Adrenal gland (tissue), 12 donors: ENCODE data around the gene SIGLEC12. TPM values are rescaled to one million over a fixed set of nuclear protein-coding genes. Genes with fewer than 3 reads are reported as not detected.

Source experiments
- DNase-seq, 7 donors: peaks; one replicate each; pipeline ENCODE4 v3.0.0-alpha.2; 2019 to 2020
- H3K27ac ChIP-seq, 5 donors: fragments of 200-600 bp; sonication (generic) in 4 of 5; 1 replicate in 3 of 5; 2 replicates in 2 of 5; pipeline versions ENCODE4 v1.5.1 to v1.8.0; 2016 to 2020; ENCODE audit warnings: mild to moderate bottlenecking in 1 of 5
- H3K27me3 ChIP-seq: fragments of 200-600 bp; 2 replicates; pipeline ENCODE4 v1.8.0; 2021
- H3K36me3 ChIP-seq, 2 donors: fragments of 200-600 bp; replicated peaks in 1 of 2; 1 replicate in 1 of 2; 2 replicates in 1 of 2; pipeline versions ENCODE4 v1.5.1 to v1.8.0; 2018 to 2022
- H3K4me1 ChIP-seq, 2 donors: fragments of 200-600 bp; replicated peaks in 1 of 2; 1 replicate in 1 of 2; 2 replicates in 1 of 2; pipeline versions ENCODE4 v1.5.1 to v1.8.0; 2018 to 2021
- H3K4me3 ChIP-seq, 4 donors: fragments of 200-600 bp; sonication (generic) in 3 of 4; one replicate each; pipeline ENCODE4 v1.5.1; 2016 to 2018
- H3K9me3 ChIP-seq, 3 donors: fragments of 200-600 bp; sonication (generic) in 1 of 3; replicated peaks in 1 of 3; 1 replicate in 2 of 3; 2 replicates in 1 of 3; pipeline versions ENCODE4 v1.5.1 to v1.8.0; 2016 to 2021
- CTCF ChIP-seq, 6 experiments: fragments of 450-650 bp in 4 of 6; fragments of 200-600 bp in 2 of 6; sonication (generic) in 1 of 6; IDR thresholded peaks; 1 replicate in 5 of 6; 2 replicates in 1 of 6; pipeline versions ENCODE4 v1.5.1 to v1.8.0; 2016 to 2021; ENCODE audit warnings: antibody characterized with exemption in 6 of 6, mild to moderate bottlenecking in 2 of 6, moderate library complexity in 1 of 6
- POLR2A ChIP-seq, 2 donors: fragments of 450-650 bp; IDR thresholded peaks; one replicate each; pipeline ENCODE4 v1.6.1; 2017; ENCODE audit warnings: antibody characterized with exemption in 2 of 2, mild to moderate bottlenecking in 2 of 2, moderate library complexity in 1 of 2
- WGBS, 4 donors: extraction: QIAGEN DNeasy Blood & Tissue Kit in 2 of 4; methylation state at CpG; one replicate each; pipeline versions ENCODE4 v1.1.5 to v1.1.7; 2013 to 2017; 5-methylcytosine and 5-hydroxymethylcytosine counted together
- intact Hi-C, 2 donors: fragments of 100-400 bp; cut with DNase I; formaldehyde crosslinking; loops; one replicate each; pipeline versions ENCODE4 v1.14.1 to v1.15.0; 2022 to 2023
- polyA plus RNA-seq, 3 donors: library from polyadenylated mRNA; stranded (reverse); fragments of 200-250 nt in 2 of 3; fragments of 350-450 nt in 1 of 3; fragmentation: Illumina TruSeq in 1 of 3; extraction: RNeasy Lipid Tissue Mini Kit (QIAGEN cat#74804) in 1 of 3; gene quantifications; one replicate each; pipeline ENCODE4 v1.2.3, GENCODE V29; 2013 to 2014
- total RNA-seq, 9 donors: library from RNA; depleted of rRNA in 4 of 9; stranded (reverse); fragments of >200 nt in 4 of 9; fragments of 120-200 nt in 1 of 9; fragmentation: NEBNext Ultra II Directional in 1 of 9; extraction: Animal tissue kit (Norgen Biotek cat#: 25700) in 1 of 9; gene quantifications; one replicate each; pipeline versions ENCODE4 v1.1.0 to v1.2.4, GENCODE V29; 2013 to 2023
- donor health status: healthy with polysubstance abuse.
- donor health status: Bipolar disorder and iron deficiency.
- donor health status: DM: yes; HTN: yes; CAD: no.
- donor health status: DM: no; HTN: no; CAD: no.
- donor health status: DM: no; HTN: no; CAD: no.
- donor health status: DM: yes; HTN: yes; CAD: no.

SIGLEC12 gene
- total and polyA plus RNA-seq, 12 donors = 0.30 to 3.1 (median 0.82) TPM; not detected in 2

DNA sequence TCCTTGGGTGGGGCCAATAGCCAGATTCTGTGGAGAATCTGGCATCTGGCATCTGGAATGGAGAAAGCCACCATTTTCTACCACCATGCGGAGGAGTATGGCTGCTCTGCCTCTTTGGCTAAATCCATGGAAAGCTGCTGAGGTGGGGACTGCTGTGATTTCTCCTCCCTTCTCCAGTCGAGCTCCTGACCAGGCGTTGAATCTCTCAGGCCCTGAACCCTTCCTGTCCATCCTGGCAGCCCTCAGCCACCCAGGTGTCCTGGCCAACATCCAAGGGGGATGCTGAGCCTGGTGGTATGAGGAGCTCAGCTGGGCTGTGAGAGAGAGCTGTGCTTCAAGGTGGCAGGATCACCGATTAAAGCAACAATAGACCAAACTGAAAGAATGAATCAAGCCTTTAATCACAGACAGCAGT, 47.3 kb upstream of the SIGLEC12 start:
- H3K4me1 ChIP-seq = no peaks in the 10 kb centered on the region
- H3K4me3 ChIP-seq = no peak overlapping the region
- no peaks in the 10 kb centered on the region for H3K36me3 ChIP-seq
- TF ChIP-seq POLR2A (IDR thresholded peaks at IDR 0.05) (no peak), CTCF (IDR thresholded peaks at IDR 0.05) (no peak)
- H3K9me3 ChIP-seq = no peaks in the 10 kb centered on the region
- H3K27me3 ChIP-seq = no peaks in the 10 kb centered on the region
- DNase-seq = no peak
- WGBS, 4 donors = 62 to 76% (median 67%) methylated on average over 2 to 4 of the region's 4 CpGs
- intact Hi-C loops = no loop called here
- H3K27ac ChIP-seq = no peak overlapping the region

- Histone ChIP-seq H3K4me3 (no peak overlapping the region), H3K36me3 (no peaks in the 10 kb centered on the region), H3K9me3 (no peaks in the 10 kb centered on the region), H3K4me1 (no peaks in the 10 kb centered on the region), H3K27ac (no peak overlapping the region), H3K27me3 (no peaks in the 10 kb centered on the region)
- no peak for DNase-seq
- whole genome bisulfite sequencing, 4 donors = 52 to 55% (median 53%) methylated on average over 5 of the region's 5 CpGs
- TF ChIP-seq POLR2A (IDR thresholded peaks at IDR 0.05) = no peak
- no peak for TF ChIP-seq CTCF (IDR thresholded peaks at IDR 0.05)
- intact Hi-C loops = no loop called here
These were observed 46.6 kb upstream of the SIGLEC12 start for GRCh38 chr19:51548213-51548651.

DNA sequence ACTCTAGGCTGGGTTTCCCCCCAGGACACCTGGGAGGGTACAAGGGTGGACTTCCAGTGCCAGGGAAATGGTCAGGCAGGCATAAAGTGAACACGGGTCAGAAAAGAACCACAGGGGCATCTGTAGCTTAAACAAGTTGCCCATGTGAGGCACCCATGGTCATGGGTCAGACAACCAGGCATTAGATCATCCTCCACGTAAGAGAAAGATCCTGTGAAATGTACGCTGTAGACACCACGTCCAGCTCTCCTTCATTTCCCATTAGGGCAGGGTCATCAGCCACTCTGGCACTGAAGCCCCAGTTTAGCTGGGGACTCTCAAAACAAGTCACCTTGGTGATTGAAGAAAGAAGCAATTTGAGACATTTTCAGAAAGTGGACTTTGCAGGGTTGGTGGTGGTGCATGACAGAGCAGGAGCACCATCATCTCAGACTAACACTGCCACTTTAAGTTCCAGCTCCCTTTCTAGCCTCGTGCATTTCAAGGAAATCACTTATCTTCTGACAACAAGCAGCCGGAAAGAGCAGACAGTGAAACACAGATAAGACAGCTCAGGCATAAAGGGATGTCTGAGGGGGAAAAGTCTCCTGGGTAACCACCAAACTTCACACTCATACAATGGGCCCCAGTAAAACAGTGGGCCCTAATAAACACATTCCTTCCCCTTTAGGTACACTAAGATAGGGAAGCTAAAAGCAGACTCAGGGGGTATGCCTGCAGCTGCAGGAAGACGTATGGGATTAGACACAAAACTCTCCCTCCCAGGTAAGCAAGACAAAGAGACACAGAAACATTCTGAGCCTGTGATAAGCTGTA, 46.0 kb upstream of the SIGLEC12 start:
- Histone ChIP-seq H3K4me1 (no peaks in the 10 kb centered on the region), H3K4me3 (no peak overlapping the region), H3K27me3 (no peaks in the 10 kb centered on the region), H3K27ac (no peak overlapping the region), H3K36me3 (no peaks in the 10 kb centered on the region), H3K9me3 (no peaks in the 10 kb centered on the region)
- DNase-seq = no peak
- intact Hi-C loops = no loop called here
- 23 to 35% (median 29%) methylated on average over 7 of the region's 7 CpGs for WGBS, 4 donors
- TF ChIP-seq CTCF (IDR thresholded peaks at IDR 0.05) = no peak
- no peak for TF ChIP-seq POLR2A (IDR thresholded peaks at IDR 0.05)

DNA sequence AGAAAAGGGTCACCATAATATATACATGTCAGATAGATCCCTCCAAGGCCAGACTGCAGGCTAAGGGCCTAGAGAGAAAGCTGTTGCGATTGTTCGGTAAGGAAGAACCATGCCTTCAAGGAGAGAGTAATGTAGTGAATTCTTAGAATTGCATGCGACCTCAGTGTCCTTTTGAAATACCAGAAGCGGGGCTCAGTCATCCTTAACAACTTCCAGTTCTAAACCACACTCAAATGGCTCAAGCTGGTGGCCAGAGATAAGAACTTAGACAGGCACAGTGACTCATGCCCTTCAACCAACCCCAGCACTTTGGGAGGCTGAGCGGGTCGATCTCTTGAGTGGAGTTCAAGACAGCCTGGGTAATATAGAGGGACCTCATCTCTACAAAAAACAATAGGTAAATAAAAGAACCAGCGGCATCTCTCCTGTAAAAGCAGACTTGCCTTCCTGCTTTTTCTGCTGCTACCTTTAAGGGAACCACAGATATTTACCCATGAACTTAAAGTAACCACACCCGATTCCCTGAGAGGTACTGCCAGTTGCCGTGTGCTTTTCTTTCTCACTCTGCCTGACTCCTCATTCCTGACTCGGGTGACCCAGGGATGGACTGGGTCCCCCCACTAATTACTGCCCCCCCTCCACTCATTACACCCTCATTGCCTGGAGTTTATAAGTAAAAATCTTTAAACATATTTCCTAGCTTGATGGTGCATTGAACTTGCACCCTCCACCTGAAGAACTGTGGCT, 45.2 kb upstream of the SIGLEC12 start:
- Histone ChIP-seq H3K4me1 (no peaks in the 10 kb centered on the region), H3K4me3 (no peak overlapping the region), H3K27me3 (no peaks in the 10 kb centered on the region), H3K27ac (no peak overlapping the region), H3K9me3 (no peaks in the 10 kb centered on the region), H3K36me3 (no peaks in the 10 kb centered on the region)
- WGBS, 4 donors = 33 to 36% (median 35%) methylated on average over 10 of the region's 10 CpGs
- intact Hi-C loops = no loop called here
- DNase-seq = no peak
- no peak for TF ChIP-seq POLR2A (IDR thresholded peaks at IDR 0.05)
- TF ChIP-seq CTCF (IDR thresholded peaks at IDR 0.05) = no peak
